Keratinocyte (primary cell): ENCODE data around the gene SVOP.

ENCODE experiments used
- EZH2 ChIP-seq: IDR thresholded peaks from one replicate; pipeline ENCODE4 v1.6.1; 2012; ENCODE audit warnings: inconsistent platforms, mild to moderate bottlenecking, low read length, moderate library complexity
- TF ChIP-seq, protein P1 (sequence below), 3 experiments: IDR thresholded peaks in 1 of 3; conservative IDR thresholded peaks in 1 of 3; optimal IDR thresholded peaks in 1 of 3; 2 replicates in 2 of 3; 3 replicates in 1 of 3; pipeline versions ENCODE3 to v1.5.1; 2011; ENCODE audit warnings: low read length in 3 of 3, mild to moderate bottlenecking in 3 of 3, moderate library complexity in 2 of 3, control low read depth in 1 of 3, inconsistent platforms in 1 of 3; ENCODE audit not compliant: insufficient read depth in 2 of 3; ENCODE audit errors: extremely low read depth in 1 of 3

DNA sequence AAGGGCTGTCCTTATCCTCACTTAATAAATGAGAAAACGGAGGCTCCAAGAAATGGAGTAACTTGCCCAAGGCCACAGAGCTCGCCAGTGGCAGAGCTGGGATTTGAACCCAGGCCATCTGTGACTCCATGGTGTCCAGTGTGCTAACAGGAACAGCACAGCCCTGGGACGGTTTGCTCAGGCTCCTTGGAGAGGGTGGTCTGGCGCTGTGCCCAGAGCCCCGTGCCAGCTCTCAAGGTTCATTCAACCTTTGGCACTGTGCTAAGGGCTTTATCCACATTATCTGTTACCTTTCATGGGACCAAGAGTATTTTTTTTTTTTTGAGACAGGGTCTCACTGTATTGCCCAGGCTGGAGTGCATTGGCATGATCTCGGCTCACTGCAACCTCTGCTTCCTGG, 132.8 kb downstream of the SVOP start:
- TF ChIP-seq, protein P1, sequence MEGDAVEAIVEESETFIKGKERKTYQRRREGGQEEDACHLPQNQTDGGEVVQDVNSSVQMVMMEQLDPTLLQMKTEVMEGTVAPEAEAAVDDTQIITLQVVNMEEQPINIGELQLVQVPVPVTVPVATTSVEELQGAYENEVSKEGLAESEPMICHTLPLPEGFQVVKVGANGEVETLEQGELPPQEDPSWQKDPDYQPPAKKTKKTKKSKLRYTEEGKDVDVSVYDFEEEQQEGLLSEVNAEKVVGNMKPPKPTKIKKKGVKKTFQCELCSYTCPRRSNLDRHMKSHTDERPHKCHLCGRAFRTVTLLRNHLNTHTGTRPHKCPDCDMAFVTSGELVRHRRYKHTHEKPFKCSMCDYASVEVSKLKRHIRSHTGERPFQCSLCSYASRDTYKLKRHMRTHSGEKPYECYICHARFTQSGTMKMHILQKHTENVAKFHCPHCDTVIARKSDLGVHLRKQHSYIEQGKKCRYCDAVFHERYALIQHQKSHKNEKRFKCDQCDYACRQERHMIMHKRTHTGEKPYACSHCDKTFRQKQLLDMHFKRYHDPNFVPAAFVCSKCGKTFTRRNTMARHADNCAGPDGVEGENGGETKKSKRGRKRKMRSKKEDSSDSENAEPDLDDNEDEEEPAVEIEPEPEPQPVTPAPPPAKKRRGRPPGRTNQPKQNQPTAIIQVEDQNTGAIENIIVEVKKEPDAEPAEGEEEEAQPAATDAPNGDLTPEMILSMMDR (optimal IDR thresholded peaks at IDR 0.05 in 1 of 3, IDR thresholded peaks at IDR 0.05 in 1 of 3, conservative IDR thresholded peaks at IDR 0.05 in 1 of 3; ENCODE audit: extremely low read depth in 1 of 3, insufficient read depth in 2 of 3, low read length in 3 of 3) = no peak
- no peak for TF ChIP-seq EZH2
